Iris pigment epithelial cell (primary cell): ENCODE data around the gene GTF2F2.

Experiments
- DNase-seq: peaks from one replicate; pipeline ENCODE4 v3.0.0-alpha.2; 2011; ENCODE audit warnings: low read depth

Gene GTF2F2

DNA sequence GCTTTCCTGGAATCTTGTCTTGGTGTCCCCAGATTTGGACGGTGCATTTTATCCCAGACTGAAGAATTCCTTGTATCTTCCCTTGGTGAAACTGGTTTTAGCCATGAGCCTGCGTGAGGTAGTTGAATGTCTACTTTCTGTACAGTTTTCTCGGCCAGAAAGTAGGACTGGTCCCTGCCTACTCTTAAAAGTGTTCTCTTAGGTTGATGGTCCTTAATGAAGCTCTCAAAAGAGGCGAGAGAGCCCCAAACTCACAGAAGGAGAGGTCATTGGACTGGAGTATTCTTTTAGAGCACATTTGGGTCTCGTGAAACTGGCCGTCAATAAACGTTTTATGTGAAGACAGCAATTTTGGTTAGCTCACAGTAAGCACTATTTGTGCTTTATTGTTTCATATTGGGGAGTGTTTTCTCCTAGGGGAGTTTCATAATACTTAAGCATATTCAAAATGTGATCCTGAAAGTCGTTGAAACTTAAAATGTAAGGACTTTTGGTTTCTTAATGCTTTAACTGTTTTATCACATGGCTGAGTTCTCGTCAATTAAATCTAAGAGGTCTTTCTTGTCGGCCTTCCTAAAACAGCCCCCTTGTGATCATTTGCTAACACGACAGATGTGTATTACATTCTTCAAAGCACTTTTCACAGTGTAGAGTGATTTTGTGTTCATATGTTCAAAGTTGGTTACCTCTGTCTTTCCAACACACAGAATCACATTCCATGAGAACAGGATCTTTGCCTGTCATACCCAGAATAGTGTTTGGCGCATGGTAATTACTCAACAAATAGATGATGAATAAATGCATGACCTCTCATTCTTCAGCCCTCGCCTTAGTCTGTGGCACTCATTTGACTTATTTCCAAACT is 889 bp downstream of the GTF2F2 start:
- DNase-seq: peak; percentile 56

- DNase-seq: no peak
Measured at GRCh38 chr13:45122941-45123340, 2.6 kb downstream of the GTF2F2 start.

GRCh38 chr13:45132369-45133064 is 12.2 kb downstream of the GTF2F2 start:
- DNase-seq: peak; percentile 14

GRCh38 chr13:45133396-45134118 is 13.2 kb downstream of the GTF2F2 start:
- no peak for DNase-seq

GRCh38 chr13:45136741-45137504 is 16.6 kb downstream of the GTF2F2 start:
- no peak for DNase-seq

GRCh38 chr13:45137526-45137925 is 17.2 kb downstream of the GTF2F2 start:
- no peak for DNase-seq

- no peak for DNase-seq
Measured at GRCh38 chr13:45138282-45138681, 18.0 kb downstream of the GTF2F2 start.

GRCh38 chr13:45141369-45141768 is 21.1 kb downstream of the GTF2F2 start:
- no peak for DNase-seq

DNA sequence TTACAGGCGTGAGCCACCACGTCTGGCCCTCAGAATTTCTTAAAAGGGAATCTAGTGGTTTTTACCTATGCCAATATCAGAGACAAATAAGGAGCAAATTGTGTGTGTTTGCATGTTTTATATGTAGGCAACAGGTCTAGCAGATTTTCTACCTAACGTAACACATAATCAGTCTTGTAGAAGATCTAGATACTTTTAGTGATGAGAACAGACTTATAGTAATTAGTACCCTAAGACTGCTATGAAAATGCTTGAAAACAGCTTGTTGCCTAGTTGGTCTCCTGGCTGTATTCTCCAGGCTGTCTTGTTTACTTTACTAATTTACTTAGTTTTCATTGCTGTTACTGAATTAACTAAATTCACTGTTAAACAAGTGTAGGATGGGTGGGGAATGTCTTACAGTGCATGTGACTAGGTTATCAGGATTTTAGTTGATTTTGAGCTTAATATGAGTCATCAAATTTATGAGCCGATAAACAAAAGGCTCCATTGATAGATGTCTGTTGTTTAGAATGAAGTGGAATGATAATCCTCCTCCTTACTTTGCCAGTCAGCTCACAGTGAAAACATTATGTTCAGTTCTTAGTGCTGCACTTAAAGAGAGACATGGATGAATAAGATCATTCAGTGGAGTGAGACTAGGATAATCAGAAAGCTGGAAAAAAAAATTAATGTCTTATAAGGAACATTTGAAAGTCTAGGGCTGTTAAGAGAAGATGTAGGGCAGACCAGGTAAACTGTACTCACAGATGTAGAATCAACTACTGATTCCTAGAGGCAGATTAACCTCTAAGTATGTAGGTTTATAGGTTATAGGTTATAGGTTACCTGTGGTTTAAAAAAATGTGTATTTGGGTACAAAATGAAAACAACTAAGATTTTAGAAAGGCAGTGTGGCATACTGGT is 22.4 kb downstream of the GTF2F2 start:
- DNase-seq: peak; percentile 50

GRCh38 chr13:45143346-45143751 is 23.0 kb downstream of the GTF2F2 start:
- DNase-seq: peak; percentile 67

- peak; percentile 38 for DNase-seq
Measured at GRCh38 chr13:45149964-45150363, 29.7 kb downstream of the GTF2F2 start.

DNA sequence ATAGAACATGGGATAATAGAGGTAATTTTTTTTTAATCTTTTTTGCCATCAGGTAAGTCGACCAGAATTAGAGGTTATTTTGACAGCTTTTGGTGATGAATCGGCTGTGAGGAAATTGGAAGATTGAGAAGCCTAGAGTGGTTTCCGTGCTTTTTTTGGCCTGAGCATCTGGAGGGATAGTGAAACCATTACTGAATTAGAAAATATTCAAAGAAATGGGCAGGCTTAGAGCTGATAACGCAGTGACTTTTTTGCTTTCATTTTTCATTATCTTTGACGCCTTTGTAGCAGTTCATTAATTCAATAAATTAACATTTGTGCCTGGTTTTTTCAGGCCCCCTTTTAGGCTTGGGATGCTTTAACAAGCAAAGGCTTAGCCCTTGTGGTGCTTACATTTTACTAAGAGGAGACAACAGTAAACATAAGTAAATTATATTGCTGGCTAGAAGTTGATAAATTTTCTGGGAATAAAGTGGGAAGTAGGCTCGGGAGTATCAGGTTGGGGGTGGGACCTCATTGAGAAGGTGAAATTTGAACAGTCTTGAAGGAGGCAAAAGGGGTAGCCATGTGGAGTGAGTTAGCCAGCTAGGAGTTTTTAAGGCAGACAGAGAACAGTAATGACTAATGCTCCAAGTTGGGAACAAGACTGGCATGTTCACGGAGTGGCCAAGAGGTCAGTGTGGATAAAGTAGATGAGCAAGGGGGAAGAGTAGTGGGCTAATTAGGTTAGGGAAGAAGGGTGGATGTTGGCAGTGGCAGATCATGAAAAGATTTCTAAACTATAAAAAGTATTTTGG is 36.5 kb downstream of the GTF2F2 start:
- peak; percentile 32 for DNase-seq

DNA sequence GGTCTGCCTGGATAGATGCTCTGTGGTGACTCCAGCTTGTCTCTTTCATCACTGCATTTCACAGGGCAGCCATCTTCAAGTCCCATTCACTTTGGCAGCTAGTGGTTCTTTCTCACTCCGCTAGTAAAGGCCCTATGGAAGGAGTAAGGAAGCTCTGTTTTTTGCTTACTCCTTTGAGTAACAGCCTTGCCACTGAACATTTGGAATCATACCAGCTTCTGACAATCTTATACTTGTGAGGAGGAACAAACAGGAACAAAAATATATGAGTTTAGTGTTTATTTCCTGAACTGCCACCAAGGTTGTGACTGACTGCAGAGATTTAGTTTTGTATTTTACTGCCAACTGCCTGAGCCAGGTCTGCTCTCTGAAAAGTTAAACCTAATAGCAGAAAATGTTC is 41.9 kb downstream of the GTF2F2 start:
- peak; percentile 54 for DNase-seq

GRCh38 chr13:45162821-45163220 is 42.5 kb downstream of the GTF2F2 start:
- DNase-seq: peak; percentile 94

GRCh38 chr13:45166858-45167257 is 46.5 kb downstream of the GTF2F2 start:
- no peak for DNase-seq

DNA sequence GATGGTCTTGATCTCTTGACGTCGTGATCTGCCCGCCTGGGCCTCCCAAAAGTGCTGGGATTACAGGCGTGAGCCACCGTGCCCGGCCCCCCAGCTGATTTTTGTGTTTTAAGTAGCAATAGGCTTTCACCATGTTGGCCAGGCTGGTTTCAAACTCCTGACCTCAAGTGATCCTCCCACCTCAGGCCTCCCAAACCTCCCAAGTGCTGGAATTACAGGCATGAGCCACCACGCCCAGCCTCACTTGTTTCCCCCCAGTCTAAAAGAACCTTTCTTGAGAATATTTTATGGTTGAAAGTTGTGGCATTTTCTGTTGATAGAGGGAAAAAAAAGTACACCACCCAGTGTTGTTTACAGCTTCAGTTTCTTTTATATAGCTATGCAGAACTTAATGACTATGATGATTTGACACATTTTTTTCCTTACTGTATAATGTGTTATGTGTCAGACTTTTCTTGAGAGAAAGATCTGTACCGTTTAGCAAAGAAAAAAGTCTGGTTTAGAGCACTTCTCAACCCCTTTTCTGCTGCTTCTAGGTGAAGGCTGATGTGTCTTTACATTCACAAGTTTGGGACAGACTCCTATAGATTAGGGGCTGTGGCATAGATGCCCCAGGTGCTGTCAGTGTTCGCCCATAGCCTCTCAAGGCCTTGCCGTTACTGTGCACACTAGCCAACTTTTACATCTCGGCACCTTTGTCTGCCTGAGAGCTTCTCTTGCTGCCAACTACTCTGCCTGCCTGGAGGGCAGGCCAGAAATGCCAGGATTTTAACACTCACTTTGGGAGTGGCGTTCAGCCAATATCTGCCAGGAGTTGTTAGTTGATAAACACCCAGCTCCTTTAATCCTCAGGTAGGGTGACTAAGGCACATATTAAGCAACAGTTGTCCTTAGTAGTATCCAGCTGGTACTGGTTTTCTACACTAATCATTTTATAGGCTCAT is 47.6 kb downstream of the GTF2F2 start:
- peak; percentile 73 for DNase-seq

DNA sequence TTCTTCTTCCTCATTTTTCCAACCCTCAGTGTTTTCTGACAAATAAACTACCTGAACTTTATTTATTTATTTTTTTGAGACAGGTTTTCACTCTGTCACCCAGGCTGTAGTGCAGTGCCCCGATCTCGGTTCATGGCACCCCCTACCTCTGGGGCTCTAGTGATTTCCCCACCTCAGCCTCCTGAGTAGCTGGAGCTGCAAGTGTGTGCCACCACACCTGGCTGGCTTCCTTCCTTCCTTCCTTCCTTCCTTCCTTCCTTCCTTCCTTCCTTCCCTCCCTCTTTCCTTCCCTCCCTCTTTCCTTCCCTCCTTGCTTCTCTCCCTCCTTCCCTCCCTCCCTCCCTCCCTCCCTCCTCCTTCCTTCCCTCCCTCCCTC is 48.2 kb downstream of the GTF2F2 start:
- no peak for DNase-seq

DNA sequence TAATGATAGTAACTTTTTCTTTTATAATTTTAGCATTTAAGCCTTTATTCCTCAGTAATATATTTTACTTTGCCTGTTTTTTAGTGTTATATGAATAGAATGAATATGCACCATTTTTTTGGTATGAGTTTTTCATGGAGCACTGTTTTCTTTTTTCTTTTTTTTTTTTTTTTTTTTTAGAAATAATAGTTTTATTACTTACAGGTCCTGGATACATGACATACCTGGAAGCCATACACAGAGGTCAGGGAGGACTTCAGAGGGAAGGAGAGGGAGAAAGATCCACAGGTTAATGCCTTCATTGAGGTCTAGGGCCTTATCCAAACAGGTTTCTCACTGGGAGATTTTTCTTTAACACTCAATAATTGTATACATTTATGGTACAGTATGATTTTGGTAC is 54.2 kb downstream of the GTF2F2 start:
- DNase-seq: no peak
